ENCODE measurements around the gene PTPRD.

DNA sequence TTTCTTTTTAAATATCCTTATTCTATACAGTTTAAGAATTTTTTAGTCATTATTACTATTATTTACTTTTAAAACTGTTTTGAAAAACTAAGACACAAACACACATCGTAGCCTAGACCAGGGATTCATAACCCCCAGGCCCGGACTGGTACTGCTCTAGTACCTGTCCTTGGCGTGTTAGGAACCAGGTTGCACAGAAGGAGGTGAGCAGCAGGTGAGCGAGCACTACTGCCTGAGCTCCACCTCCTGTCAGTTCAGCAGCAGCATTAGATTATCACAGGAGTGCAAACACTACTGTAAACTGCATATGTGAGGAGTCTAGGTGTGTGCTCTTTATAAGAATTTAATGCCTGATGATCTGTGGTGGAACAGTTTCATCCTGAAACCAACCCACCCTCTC, 357.0 kb downstream of the PTPRD start:
- no peak for TF ChIP-seq CTCF (IDR thresholded peaks at IDR 0.05)
- no peak for TF ChIP-seq EP300 (IDR thresholded peaks at IDR 0.05)

Data from ovary (tissue), 3 donors.